HepG2 (cell line): ENCODE results near the gene GRM2. TPM values are rescaled to one million over a fixed set of nuclear protein-coding genes. Genes with fewer than 3 reads are reported as not detected.

Experiments used
- ATAC-seq: fragments of 200-7000 bp; cut with Tn5 transposase; 3 replicates; pipeline ENCODE4 v1.9.1; 2020; ENCODE audit warnings: mild to moderate bottlenecking, moderate library complexity
- BruUV-seq: library from RNA; stranded (reverse); fragments of 400-500 nt; replicated peaks from 2 replicates; lab custom pipeline; 2021; lab: Mats Ljungman, UMichigan
- CTCF ChIA-PET: fragments of 300-600 bp; formaldehyde crosslinking; extraction: SDS; loops from one replicate; lab custom pipeline; 2021; ENCODE audit warnings: low total read pairs, inconsistent platforms, low intra/inter-chr PET ratio; lab: Yijun Ruan, JAX
- POLR2A ChIA-PET: fragments of 350-600 bp; sonication (Branson Sonifier 250); formaldehyde crosslinking; loops from one replicate; lab custom pipeline; 2020; ENCODE audit warnings: antibody characterized with exemption, inconsistent platforms; lab: Yijun Ruan, JAX
- DNase-seq: peaks from one replicate; pipeline ENCODE4 v3.0.0-alpha.2; 2015; ENCODE audit warnings: low spot score
- FAIRE-seq: peaks from 3 replicates; lab custom pipeline; 2011; peaks lifted over from hg19 to GRCh38; lab: Jason Lieb, UNC
- H2AFZ ChIP-seq: one replicate; pipeline ENCODE4 v1.6.1; 2011; ENCODE audit warnings: low read length, inconsistent platforms
- H3K27ac ChIP-seq: fragments of 300-600 bp; 3 replicates; pipeline ENCODE4 v1.8.0; 2011; ENCODE audit warnings: mixed run types, mild to moderate bottlenecking, mixed read lengths, low read length, inconsistent platforms; ENCODE audit not compliant: insufficient read depth; ENCODE audit errors: extremely low read length
- H3K27me3 ChIP-seq, 2 experiments: fragments of 200-600 bp in 1 of 2; 2 replicates in 1 of 2; 3 replicates in 1 of 2; pipeline versions ENCODE4 v1.6.0 to v1.8.0; 2011; ENCODE audit warnings: low read length in 2 of 2, mild to moderate bottlenecking in 2 of 2, moderate library complexity in 2 of 2, inconsistent platforms in 1 of 2; ENCODE audit not compliant: insufficient read depth in 2 of 2, control insufficient read depth in 1 of 2
- H3K36me3 ChIP-seq, 2 experiments: fragments of 200-600 bp in 1 of 2; replicated peaks in 1 of 2; 2 replicates in 1 of 2; 3 replicates in 1 of 2; pipeline versions ENCODE4 v1.5.1 to v1.8.0; 2011; ENCODE audit warnings: low read length in 2 of 2, inconsistent platforms in 1 of 2; ENCODE audit not compliant: insufficient read depth in 2 of 2, control insufficient read depth in 1 of 2
- H3K4me1 ChIP-seq: 2 replicates; pipeline ENCODE4 v1.5.1; 2012; ENCODE audit warnings: low read length, inconsistent platforms; ENCODE audit not compliant: insufficient read depth
- H3K4me2 ChIP-seq: 2 replicates; pipeline ENCODE4 v1.6.0; 2011; ENCODE audit warnings: low read depth, low read length, inconsistent platforms
- H3K4me3 ChIP-seq, 3 experiments: fragments of 200-600 bp in 1 of 3; sonication (generic), shearing (Covaris generic) in 1 of 3; replicated peaks in 1 of 3; 2 replicates each; pipeline ENCODE4 v1.5.1; 2011 to 2016; ENCODE audit warnings: low read length in 3 of 3, inconsistent platforms in 2 of 3, low read depth in 2 of 3, mild to moderate bottlenecking in 2 of 3, control low read depth in 1 of 3, mixed read lengths in 1 of 3; ENCODE audit not compliant: insufficient read depth in 1 of 3
- H3K79me2 ChIP-seq: one replicate; pipeline ENCODE4 v1.6.1; 2011; ENCODE audit warnings: low read length, inconsistent platforms; ENCODE audit not compliant: insufficient read depth
- H3K9ac ChIP-seq: 2 replicates; pipeline ENCODE4 v1.6.0; 2011; ENCODE audit warnings: mild to moderate bottlenecking, low read depth, low read length, inconsistent platforms; ENCODE audit not compliant: insufficient read depth
- H3K9me3 ChIP-seq: 2 replicates; pipeline ENCODE4 v1.5.1; 2012; ENCODE audit warnings: mild to moderate bottlenecking, low read length
- H4K20me1 ChIP-seq: 2 replicates; pipeline ENCODE4 v1.6.0; 2011; ENCODE audit warnings: inconsistent platforms, mild to moderate bottlenecking, low read length, moderate library complexity; ENCODE audit not compliant: insufficient read depth
- AFF4 ChIP-seq: sonication (generic); formaldehyde crosslinking; IDR thresholded peaks from 2 replicates; pipeline ENCODE4 v1.4.0; 2020; ENCODE audit warnings: missing genetic modification reagents
- E2F5 ChIP-seq: sonication (generic); formaldehyde crosslinking; conservative IDR thresholded peaks from 2 replicates; pipeline ENCODE4 v1.4.0; 2020; ENCODE audit warnings: missing genetic modification reagents
- ZBTB2 ChIP-seq: sonication (generic); formaldehyde crosslinking; IDR thresholded peaks from 2 replicates; pipeline ENCODE4 v1.8.0; 2022; ENCODE audit warnings: low read depth, missing genetic modification reagents
- ZBTB42 ChIP-seq: sonication (generic); formaldehyde crosslinking; IDR thresholded peaks from 2 replicates; pipeline ENCODE4 v1.5.0; 2020; ENCODE audit warnings: mild to moderate bottlenecking, missing genetic modification reagents
- ZNF34 ChIP-seq: sonication (generic); formaldehyde crosslinking; IDR thresholded peaks from 2 replicates; pipeline ENCODE4 v1.4.0; 2020; ENCODE audit warnings: mild to moderate bottlenecking, missing genetic modification reagents, borderline replicate concordance
- ZNF704 ChIP-seq: sonication (generic); formaldehyde crosslinking; IDR thresholded peaks from 2 replicates; pipeline ENCODE4 v1.8.1; 2023; ENCODE audit warnings: mild to moderate bottlenecking, inconsistent platforms, moderate library complexity, missing genetic modification reagents, borderline replicate concordance
- ZNF781 ChIP-seq: sonication (generic); formaldehyde crosslinking; IDR thresholded peaks from 2 replicates; pipeline ENCODE4 v1.5.1; 2020; ENCODE audit warnings: borderline replicate concordance, mild to moderate bottlenecking, missing genetic modification reagents; ENCODE audit errors: not compliant biosample characterization
- WGBS: methylation state at CpG from one replicate; pipeline ENCODE4 v1.1.6; 2017; ENCODE audit warnings: low lambda C conversion rate; 5-methylcytosine and 5-hydroxymethylcytosine counted together
- in situ Hi-C: cut with HindIII; loops from 2 replicates; pipeline ENCODE4 v1.10.0; 2017; ENCODE audit warnings: low pct_unique_long_range_greater_than_20kb; ENCODE audit not compliant: extremely low pct_ligation_motif_present
- intact Hi-C: fragments of 100-400 bp; cut with micrococcal nuclease; formaldehyde crosslinking; loops from one replicate; pipeline ENCODE4 v1.10.0; 2022; ENCODE audit not compliant: unreplicated experiment
- polyA plus RNA-seq, 8 experiments: library from polyadenylated mRNA; depleted of rRNA in 3 of 8; stranded (reverse) in 7 of 8; unstranded in 1 of 8; fragments of >200 nt; fragmentation: Illumina TruSeq in 4 of 8; extraction: Trizol in 4 of 8; gene quantifications; 2 replicates each; pipeline versions ENCODE4 v1.2.1 to v1.2.3, GENCODE V29; 2011 to 2016; ENCODE audit warnings: low read depth in 4 of 8, missing spikeins in 1 of 8, mixed read lengths in 1 of 8; ENCODE audit not compliant: insufficient read depth in 1 of 8
- total RNA-seq, 5 experiments: library from RNA; depleted of rRNA; stranded (reverse); fragments of >200 nt; fragmentation: Illumina TruSeq; extraction: Trizol; gene quantifications; 2 replicates each; pipeline ENCODE4 v1.2.3, GENCODE V29; 2016; ENCODE audit warnings: low read depth in 1 of 5

GRM2 gene
- total and polyA plus RNA-seq, 2 of the 13 experiments (the other 11 are each of a cell fraction or from before 2014, with no cell fraction given): 0.04 to 0.07 TPM

- in situ Hi-C loops (no loop called here), intact Hi-C loops (no loop called here)
- Histone ChIP-seq H3K9me3 (no peaks in the 10 kb centered on the region), H4K20me1 (no peaks in the 10 kb centered on the region), H2AFZ (no peak overlapping the region), H3K4me3 (no peak overlapping the region), H3K9ac (no peak overlapping the region), H3K27ac (no peak overlapping the region), H3K4me2 (no peak overlapping the region), H3K79me2 (no peaks in the 10 kb centered on the region), H3K4me1 (no peaks in the 10 kb centered on the region), H3K36me3 (peaks cover 1 to 41% of the 10 kb centered on the region in 2 experiments; a peak in 4 of 5 replicates), H3K27me3 (no peaks in the 10 kb centered on the region)
- ChIA-PET CTCF (no interaction called here), POLR2A (no interaction called here)
- no peak for TF ChIP-seq ZBTB2 (CRISPR knock-in tag)
- no peak for TF ChIP-seq ZBTB42 (CRISPR knock-in tag)
- no peak for TF ChIP-seq ZNF34 (CRISPR knock-in tag)
- no peak for TF ChIP-seq AFF4 (CRISPR knock-in tag)
- TF ChIP-seq E2F5 (CRISPR knock-in tag): no peak
- TF ChIP-seq ZNF704 (CRISPR knock-in tag): no peak
- no peak for TF ChIP-seq ZNF781 (CRISPR knock-in tag)
- no peak for FAIRE-seq
- 79% methylated on average over 3 of the region's 3 CpGs for WGBS
- no peak for DNase-seq
- no TSS peak for BruUV-seq
- no peak for ATAC-seq
Observed at GRCh38 chr3:51657234-51657633, 49.6 kb upstream of the GRM2 start.
